ENCODE data around the gene PKNOX2.

The PKNOX2 gene

DNA sequence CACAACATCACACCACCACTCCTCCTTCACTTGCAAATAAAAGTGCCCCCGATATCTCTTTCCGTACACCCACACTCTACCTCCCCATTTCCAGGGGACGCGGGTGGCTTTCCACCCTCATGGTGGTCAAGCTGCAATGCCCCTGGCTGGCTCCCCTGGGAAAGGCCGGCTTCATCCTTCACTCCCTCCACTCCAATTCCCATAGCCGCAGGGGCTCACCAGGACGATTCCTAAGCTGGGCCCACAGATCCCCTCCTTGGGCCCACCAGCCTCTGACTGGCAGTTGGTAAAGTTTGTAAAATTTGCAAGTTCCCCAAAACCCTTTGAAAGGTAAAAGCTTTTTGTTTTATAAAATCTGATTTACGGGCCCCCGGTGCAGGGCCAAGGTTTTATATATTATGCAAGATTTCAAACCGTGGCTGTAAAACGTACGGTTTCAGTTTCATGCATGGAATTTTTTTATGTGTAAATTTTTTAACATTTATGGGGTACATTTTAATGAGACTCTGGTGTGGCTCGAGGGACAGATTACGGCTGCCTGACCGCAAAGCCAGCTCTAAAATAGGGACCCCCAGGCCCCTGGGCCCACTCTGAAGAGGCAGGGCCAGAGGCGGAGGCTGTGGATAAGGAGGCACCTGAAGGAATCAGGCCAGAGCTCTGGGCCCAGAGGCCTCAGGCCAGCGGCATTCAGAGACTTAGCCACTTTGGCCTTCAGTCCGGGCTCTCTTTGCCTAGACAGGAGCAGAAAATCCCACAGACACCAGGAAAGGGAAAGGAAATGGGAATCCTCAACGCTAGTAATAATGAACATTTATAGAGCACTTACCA, 225.0 kb downstream of the PKNOX2 start:
- TF ChIP-seq, protein P1, sequence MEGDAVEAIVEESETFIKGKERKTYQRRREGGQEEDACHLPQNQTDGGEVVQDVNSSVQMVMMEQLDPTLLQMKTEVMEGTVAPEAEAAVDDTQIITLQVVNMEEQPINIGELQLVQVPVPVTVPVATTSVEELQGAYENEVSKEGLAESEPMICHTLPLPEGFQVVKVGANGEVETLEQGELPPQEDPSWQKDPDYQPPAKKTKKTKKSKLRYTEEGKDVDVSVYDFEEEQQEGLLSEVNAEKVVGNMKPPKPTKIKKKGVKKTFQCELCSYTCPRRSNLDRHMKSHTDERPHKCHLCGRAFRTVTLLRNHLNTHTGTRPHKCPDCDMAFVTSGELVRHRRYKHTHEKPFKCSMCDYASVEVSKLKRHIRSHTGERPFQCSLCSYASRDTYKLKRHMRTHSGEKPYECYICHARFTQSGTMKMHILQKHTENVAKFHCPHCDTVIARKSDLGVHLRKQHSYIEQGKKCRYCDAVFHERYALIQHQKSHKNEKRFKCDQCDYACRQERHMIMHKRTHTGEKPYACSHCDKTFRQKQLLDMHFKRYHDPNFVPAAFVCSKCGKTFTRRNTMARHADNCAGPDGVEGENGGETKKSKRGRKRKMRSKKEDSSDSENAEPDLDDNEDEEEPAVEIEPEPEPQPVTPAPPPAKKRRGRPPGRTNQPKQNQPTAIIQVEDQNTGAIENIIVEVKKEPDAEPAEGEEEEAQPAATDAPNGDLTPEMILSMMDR (IDR thresholded peaks at IDR 0.05; ENCODE audit: control insufficient read depth, extremely low read depth, insufficient read depth) = no peak
- no peak for DNase-seq (ENCODE audit: low read depth)
- H3K4me3 ChIP-seq (ENCODE audit: low read depth, low read length) = no peak overlapping the region

DNA sequence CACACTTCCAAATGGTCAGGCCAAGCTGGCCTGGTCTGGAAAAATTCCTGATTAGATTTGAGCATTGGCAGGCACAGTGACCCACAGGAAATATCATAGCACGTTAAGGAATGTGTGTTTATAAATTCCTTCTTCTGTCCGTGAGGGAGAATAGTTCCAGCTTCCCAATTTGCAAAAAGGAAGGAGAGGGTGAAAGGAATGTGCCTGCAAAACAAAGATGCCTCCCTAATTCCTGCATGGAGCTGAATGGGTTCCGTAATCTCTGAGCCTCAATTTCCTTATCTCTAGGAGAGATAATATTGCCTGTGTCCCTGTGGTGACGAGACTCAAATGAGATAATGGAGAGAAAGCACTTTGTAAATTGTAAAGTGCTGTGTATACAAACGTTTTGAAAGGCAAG, 226.4 kb downstream of the PKNOX2 start:
- no peak overlapping the region for H3K4me3 ChIP-seq (ENCODE audit: low read depth, low read length)
- no peak for DNase-seq (ENCODE audit: low read depth)
- TF ChIP-seq, protein P1 (IDR thresholded peaks at IDR 0.05; ENCODE audit: control insufficient read depth, extremely low read depth, insufficient read depth) = no peak

DNA sequence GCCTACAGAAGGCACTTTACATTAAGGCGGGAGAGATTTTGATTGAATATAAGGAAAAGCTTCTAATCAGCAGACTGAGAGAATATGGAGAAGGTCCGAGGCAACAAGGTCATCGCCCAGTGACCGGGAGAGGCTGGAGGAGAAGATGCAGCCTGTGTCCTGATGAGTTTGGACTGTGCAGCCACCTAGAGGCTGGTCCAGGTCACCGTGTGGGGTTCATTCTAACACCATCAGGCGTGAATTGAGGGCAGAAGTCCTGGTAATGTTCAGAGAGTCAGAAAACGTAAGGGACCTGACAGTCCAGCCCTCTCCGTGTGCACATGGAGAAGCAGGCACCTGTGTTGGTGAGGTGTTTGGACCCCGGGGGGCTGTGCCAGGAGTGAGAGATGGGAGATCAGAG, 228.8 kb downstream of the PKNOX2 start:
- no peak for DNase-seq (ENCODE audit: low read depth)
- no peak overlapping the region for H3K4me3 ChIP-seq (ENCODE audit: low read depth, low read length)
- TF ChIP-seq, protein P1 (IDR thresholded peaks at IDR 0.05; ENCODE audit: control insufficient read depth, extremely low read depth, insufficient read depth) = 0 out of 2 replicates have a peak, but pooled peaks have one; percentile 10

DNA sequence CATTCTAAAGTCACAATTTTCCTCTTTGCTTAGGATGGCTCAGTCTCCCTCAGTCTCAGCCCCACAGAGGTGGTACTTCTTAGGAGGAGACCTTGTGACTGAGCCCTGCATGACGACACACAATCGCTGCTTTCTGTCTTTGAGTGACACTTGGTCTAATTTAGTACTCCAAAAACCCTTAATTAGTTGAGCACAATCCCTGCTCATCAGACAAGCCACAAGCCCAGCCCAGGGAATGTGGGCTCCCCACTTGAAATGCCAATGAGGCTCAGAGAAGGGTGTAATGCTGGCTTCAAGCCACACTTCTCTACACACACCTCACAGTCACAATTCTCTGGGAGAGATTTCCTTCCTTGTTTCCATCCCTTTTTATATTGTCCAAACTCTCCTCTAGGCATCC, 229.7 kb downstream of the PKNOX2 start:
- no peak for DNase-seq (ENCODE audit: low read depth)
- H3K4me3 ChIP-seq (ENCODE audit: low read depth, low read length) = no peak overlapping the region
- TF ChIP-seq, protein P1 (IDR thresholded peaks at IDR 0.05; ENCODE audit: control insufficient read depth, extremely low read depth, insufficient read depth) = no peak

DNA sequence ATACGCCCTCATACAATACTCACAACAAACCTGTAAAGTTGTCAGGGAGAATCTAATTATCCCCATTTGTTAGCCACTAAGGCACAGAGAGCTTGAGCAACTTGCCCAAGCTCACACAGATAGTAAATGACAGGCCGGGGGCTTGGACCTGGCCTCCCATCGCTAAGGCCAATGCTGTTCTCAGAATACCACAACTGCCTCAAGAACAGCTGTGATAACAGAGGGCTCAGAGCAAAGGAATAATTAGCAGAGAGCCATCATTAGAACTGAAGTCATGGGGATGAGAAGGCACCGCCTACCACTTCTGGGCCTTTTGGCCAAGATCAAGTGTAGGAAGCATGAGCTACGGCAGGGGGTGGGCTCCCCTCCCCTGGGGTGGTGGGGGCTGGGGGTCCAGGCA, 232.9 kb downstream of the PKNOX2 start:
- DNase-seq (ENCODE audit: low read depth) = no peak
- TF ChIP-seq, protein P1 (IDR thresholded peaks at IDR 0.05; ENCODE audit: control insufficient read depth, extremely low read depth, insufficient read depth) = no peak
- H3K4me3 ChIP-seq (ENCODE audit: low read depth, low read length) = no peak overlapping the region

DNA sequence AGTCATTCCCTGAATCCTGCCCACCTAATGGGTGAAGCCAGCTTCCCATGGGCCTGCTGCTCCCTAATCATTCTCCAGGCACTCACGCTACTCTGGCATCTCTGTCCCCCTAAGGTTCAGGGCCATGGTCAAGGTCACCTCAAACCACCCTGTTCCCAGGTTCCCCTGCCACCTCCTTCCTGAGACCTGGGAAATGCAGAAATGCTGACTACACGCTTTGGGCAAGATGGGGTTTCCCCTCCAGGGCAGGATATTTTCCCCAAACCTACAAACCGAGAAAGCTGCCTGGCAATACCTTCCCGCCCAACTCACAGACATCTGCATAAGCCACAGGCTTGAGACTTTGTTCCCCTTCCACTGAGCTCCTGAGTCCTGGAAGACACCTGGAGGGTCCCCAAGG, 233.9 kb downstream of the PKNOX2 start:
- no peak for DNase-seq (ENCODE audit: low read depth)
- TF ChIP-seq, protein P1 (IDR thresholded peaks at IDR 0.05; ENCODE audit: control insufficient read depth, extremely low read depth, insufficient read depth) = no peak
- H3K4me3 ChIP-seq (ENCODE audit: low read depth, low read length) = no peak overlapping the region
